ENCODE results near the gene PTPRE.

The PTPRE gene

GRCh38 chr10:128027306-128027705 lies 120.4 kb downstream of the PTPRE start:
- no peaks in the 10 kb centered on the region for H3K36me3 ChIP-seq (ENCODE audit: control insufficient read depth in 2 of 2, insufficient read depth in 2 of 2, low read length in 2 of 2)
- no peak overlapping the region for H3K4me3 ChIP-seq (ENCODE audit: low read length in 2 of 2)
- no peak overlapping the region for H3K9ac ChIP-seq (ENCODE audit: low read depth in 1 of 2, low read length in 2 of 2)
- no peaks in the 10 kb centered on the region for H3K9me3 ChIP-seq (ENCODE audit: control insufficient read depth in 2 of 2, low read length in 2 of 2)
- H3K27me3 ChIP-seq (ENCODE audit: control insufficient read depth in 2 of 2, insufficient read depth in 2 of 2, low read length in 2 of 2): no peaks in the 10 kb centered on the region
- no peak overlapping the region for H3K27ac ChIP-seq (ENCODE audit: low read depth in 2 of 2, low read length in 2 of 2)
- no peaks in the 10 kb centered on the region for H3K4me1 ChIP-seq (ENCODE audit: control insufficient read depth in 2 of 2, insufficient read depth in 2 of 2, low read length in 2 of 2)

- H3K9ac ChIP-seq (ENCODE audit: low read depth in 1 of 2, low read length in 2 of 2): no peak overlapping the region
- no peak overlapping the region for H3K4me3 ChIP-seq (ENCODE audit: low read length in 2 of 2)
- H3K36me3 ChIP-seq (ENCODE audit: control insufficient read depth in 2 of 2, insufficient read depth in 2 of 2, low read length in 2 of 2): no peaks in the 10 kb centered on the region
- H3K9me3 ChIP-seq (ENCODE audit: control insufficient read depth in 2 of 2, low read length in 2 of 2): no peaks in the 10 kb centered on the region
- no peak overlapping the region for H3K27ac ChIP-seq (ENCODE audit: low read depth in 2 of 2, low read length in 2 of 2)
- H3K27me3 ChIP-seq (ENCODE audit: control insufficient read depth in 2 of 2, insufficient read depth in 2 of 2, low read length in 2 of 2): no peaks in the 10 kb centered on the region
- H3K4me1 ChIP-seq (ENCODE audit: control insufficient read depth in 2 of 2, insufficient read depth in 2 of 2, low read length in 2 of 2): no peaks in the 10 kb centered on the region
These were observed 121.1 kb downstream of the PTPRE start for GRCh38 chr10:128027822-128028507.

DNA sequence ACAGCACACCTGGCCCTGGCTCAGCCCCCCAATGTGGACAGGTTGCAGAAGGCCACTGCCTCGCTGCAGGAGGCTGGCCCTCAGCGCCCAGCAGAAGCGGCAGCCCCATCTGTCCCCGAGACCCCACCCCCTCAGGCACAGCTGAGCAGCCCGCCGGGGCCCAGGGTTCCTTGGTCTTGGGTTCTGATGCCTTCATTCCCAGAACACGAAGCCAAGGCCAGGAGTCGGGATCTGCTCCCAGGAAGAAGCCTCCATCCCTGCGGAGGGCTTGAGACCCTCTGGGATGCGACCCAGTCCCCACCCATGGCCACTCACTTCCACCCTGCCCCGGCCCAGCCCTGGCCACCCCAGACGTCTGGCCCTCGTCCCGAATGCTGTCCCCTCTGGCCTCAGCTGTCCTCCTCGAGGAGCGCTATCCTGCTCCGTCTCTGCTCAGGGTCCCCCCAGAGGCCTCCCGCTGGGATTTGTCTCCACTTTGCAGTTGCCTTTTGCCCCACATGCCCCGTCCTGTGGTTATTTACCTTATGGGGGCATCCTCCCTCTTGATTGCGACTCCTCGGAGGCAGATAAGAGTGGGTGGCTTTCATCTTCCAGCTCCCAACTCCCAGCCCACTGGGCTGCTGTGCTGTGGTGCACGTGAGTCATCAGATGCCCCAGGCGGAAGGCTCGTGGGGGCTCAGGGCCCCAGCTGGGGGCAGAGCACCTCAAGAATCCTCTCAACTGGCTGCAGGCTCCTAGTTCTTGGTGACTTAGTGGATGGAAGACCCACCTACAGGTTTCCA lies 121.8 kb downstream of the PTPRE start:
- H3K4me1 ChIP-seq (ENCODE audit: control insufficient read depth in 2 of 2, insufficient read depth in 2 of 2, low read length in 2 of 2): no peaks in the 10 kb centered on the region
- H3K4me3 ChIP-seq (ENCODE audit: low read length in 2 of 2): no peak overlapping the region
- H3K9me3 ChIP-seq (ENCODE audit: control insufficient read depth in 2 of 2, low read length in 2 of 2): no peaks in the 10 kb centered on the region
- no peak overlapping the region for H3K9ac ChIP-seq (ENCODE audit: low read depth in 1 of 2, low read length in 2 of 2)
- H3K27me3 ChIP-seq (ENCODE audit: control insufficient read depth in 2 of 2, insufficient read depth in 2 of 2, low read length in 2 of 2): no peaks in the 10 kb centered on the region
- no peak overlapping the region for H3K27ac ChIP-seq (ENCODE audit: low read depth in 2 of 2, low read length in 2 of 2)
- H3K36me3 ChIP-seq (ENCODE audit: control insufficient read depth in 2 of 2, insufficient read depth in 2 of 2, low read length in 2 of 2): no peaks in the 10 kb centered on the region

DNA sequence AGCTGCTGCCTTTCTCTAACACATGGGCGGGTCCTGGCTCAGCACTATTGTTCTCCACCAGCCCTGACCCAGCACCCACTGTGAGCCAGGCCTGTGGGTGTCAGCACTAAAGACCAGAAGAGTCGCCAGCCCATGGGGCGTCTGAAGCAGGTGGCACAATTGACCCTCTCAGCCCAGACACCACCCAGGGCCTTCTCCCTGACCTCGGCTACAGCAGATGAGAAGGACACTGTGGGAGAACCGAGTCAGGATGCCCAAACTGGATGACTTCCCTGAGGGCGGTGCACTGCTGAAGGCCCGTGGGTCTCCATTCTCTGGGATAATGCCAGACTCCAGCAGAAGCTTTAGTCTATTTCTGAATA lies 122.4 kb downstream of the PTPRE start:
- H3K36me3 ChIP-seq (ENCODE audit: control insufficient read depth in 2 of 2, insufficient read depth in 2 of 2, low read length in 2 of 2): no peaks in the 10 kb centered on the region
- no peaks in the 10 kb centered on the region for H3K9me3 ChIP-seq (ENCODE audit: control insufficient read depth in 2 of 2, low read length in 2 of 2)
- no peak overlapping the region for H3K9ac ChIP-seq (ENCODE audit: low read depth in 1 of 2, low read length in 2 of 2)
- H3K27me3 ChIP-seq (ENCODE audit: control insufficient read depth in 2 of 2, insufficient read depth in 2 of 2, low read length in 2 of 2): no peaks in the 10 kb centered on the region
- H3K27ac ChIP-seq (ENCODE audit: low read depth in 2 of 2, low read length in 2 of 2): no peak overlapping the region
- no peak overlapping the region for H3K4me3 ChIP-seq (ENCODE audit: low read length in 2 of 2)
- H3K4me1 ChIP-seq (ENCODE audit: control insufficient read depth in 2 of 2, insufficient read depth in 2 of 2, low read length in 2 of 2): no peaks in the 10 kb centered on the region

DNA sequence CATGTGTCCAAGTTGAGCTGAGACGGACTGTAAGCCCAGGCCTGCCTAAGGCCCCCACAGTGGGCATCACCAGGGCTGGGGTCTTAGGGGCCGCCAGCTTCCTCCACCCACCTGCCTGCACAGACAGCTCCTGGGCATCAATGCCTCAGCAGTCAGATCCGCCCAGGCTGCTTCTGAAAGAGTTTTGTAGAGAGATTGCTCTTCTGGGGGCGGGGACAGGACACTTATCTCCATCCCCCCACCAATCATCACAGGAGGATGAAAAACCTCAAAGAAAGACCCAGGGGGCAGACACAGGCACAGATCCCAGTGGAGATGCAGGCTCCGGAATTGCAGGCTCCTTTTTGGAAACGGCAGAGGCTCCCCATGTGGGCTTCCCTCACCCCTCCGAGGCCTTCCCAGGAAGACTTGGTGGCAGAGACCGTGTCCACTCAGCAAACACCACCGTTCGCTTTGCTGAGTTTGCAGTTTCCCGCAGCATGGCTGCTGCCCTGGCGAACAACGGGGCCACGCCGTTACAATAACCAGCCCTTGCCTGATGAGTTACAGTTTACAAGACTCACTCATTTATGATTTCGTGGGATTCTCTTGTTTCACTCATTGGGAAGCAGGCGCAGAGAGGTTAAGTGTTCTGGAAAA lies 122.9 kb downstream of the PTPRE start:
- no peaks in the 10 kb centered on the region for H3K27me3 ChIP-seq (ENCODE audit: control insufficient read depth in 2 of 2, insufficient read depth in 2 of 2, low read length in 2 of 2)
- no peaks in the 10 kb centered on the region for H3K9me3 ChIP-seq (ENCODE audit: control insufficient read depth in 2 of 2, low read length in 2 of 2)
- H3K36me3 ChIP-seq (ENCODE audit: control insufficient read depth in 2 of 2, insufficient read depth in 2 of 2, low read length in 2 of 2): no peaks in the 10 kb centered on the region
- no peaks in the 10 kb centered on the region for H3K4me1 ChIP-seq (ENCODE audit: control insufficient read depth in 2 of 2, insufficient read depth in 2 of 2, low read length in 2 of 2)
- H3K4me3 ChIP-seq (ENCODE audit: low read length in 2 of 2): no peak overlapping the region
- no peak overlapping the region for H3K27ac ChIP-seq (ENCODE audit: low read depth in 2 of 2, low read length in 2 of 2)
- no peak overlapping the region for H3K9ac ChIP-seq (ENCODE audit: low read depth in 1 of 2, low read length in 2 of 2)

DNA sequence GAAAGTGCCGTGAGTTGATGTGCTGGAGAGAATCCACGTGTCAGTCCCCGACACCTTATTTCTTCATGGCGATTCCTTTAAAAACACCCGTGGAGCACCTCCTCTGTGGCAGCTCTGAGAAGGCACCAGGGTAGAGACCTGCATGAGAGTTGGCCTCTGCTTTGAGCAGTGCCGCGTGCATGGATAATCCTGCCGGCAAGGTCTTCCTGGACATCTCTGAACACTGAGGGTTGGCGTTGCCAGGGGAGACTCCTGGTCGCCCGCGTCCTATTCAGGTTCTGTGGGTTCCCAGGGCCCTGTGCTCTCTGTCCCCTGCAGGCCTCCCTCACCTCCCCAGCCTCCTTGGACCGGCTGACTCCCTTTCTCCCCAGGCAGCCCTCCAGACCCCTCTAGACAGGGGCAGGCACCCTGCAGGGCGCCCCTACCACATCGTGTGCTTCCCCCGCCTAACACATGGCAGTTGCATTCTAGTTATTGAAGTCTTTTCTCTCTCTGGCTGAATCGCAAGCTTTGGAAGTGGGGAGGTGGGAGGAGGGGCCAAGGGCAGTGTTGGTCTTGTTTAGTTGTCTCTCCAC lies 123.7 kb downstream of the PTPRE start:
- Histone ChIP-seq H3K27ac (ENCODE audit: low read depth in 2 of 2, low read length in 2 of 2) (no peak overlapping the region), H3K36me3 (ENCODE audit: control insufficient read depth in 2 of 2, insufficient read depth in 2 of 2, low read length in 2 of 2) (no peaks in the 10 kb centered on the region), H3K9ac (ENCODE audit: low read depth in 1 of 2, low read length in 2 of 2) (no peak overlapping the region), H3K4me3 (ENCODE audit: low read length in 2 of 2) (no peak overlapping the region), H3K9me3 (ENCODE audit: control insufficient read depth in 2 of 2, low read length in 2 of 2) (no peaks in the 10 kb centered on the region), H3K27me3 (ENCODE audit: control insufficient read depth in 2 of 2, insufficient read depth in 2 of 2, low read length in 2 of 2) (no peaks in the 10 kb centered on the region), H3K4me1 (ENCODE audit: control insufficient read depth in 2 of 2, insufficient read depth in 2 of 2, low read length in 2 of 2) (no peaks in the 10 kb centered on the region)

DNA sequence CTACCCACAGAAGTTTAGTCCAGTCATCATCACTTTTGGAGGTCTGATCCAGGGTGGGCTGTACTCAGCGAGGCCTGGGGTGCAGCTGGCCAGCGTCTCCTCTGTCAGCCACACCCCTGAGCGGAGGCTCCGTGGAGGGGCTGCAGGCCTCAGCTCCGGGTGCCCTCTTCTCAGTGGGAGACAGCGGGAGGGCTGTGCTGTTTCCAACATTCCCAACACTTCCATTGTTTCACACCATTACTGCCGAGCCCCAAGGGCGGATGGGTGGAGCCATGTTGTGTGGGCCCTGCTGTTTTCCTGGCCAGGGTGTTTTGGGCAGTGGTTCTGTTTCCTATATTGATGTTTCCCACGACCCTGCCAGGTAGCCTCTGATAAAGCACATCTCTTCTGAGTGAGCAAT lies 124.3 kb downstream of the PTPRE start:
- Histone ChIP-seq H3K27me3 (ENCODE audit: control insufficient read depth in 2 of 2, insufficient read depth in 2 of 2, low read length in 2 of 2) (no peaks in the 10 kb centered on the region), H3K4me3 (ENCODE audit: low read length in 2 of 2) (no peak overlapping the region), H3K9me3 (ENCODE audit: control insufficient read depth in 2 of 2, low read length in 2 of 2) (no peaks in the 10 kb centered on the region), H3K9ac (ENCODE audit: low read depth in 1 of 2, low read length in 2 of 2) (no peak overlapping the region), H3K27ac (ENCODE audit: low read depth in 2 of 2, low read length in 2 of 2) (no peak overlapping the region), H3K36me3 (ENCODE audit: control insufficient read depth in 2 of 2, insufficient read depth in 2 of 2, low read length in 2 of 2) (no peaks in the 10 kb centered on the region), H3K4me1 (ENCODE audit: control insufficient read depth in 2 of 2, insufficient read depth in 2 of 2, low read length in 2 of 2) (no peaks in the 10 kb centered on the region)

GRCh38 chr10:128032466-128032865 lies 125.6 kb downstream of the PTPRE start:
- H3K27ac ChIP-seq (ENCODE audit: low read depth in 2 of 2, low read length in 2 of 2): no peak overlapping the region
- H3K9ac ChIP-seq (ENCODE audit: low read depth in 1 of 2, low read length in 2 of 2): no peak overlapping the region
- peaks cover 0 to 5% of the 10 kb centered on the region in 2 donors for H3K4me1 ChIP-seq (ENCODE audit: control insufficient read depth in 2 of 2, insufficient read depth in 2 of 2, low read length in 2 of 2)
- no peaks in the 10 kb centered on the region for H3K27me3 ChIP-seq (ENCODE audit: control insufficient read depth in 2 of 2, insufficient read depth in 2 of 2, low read length in 2 of 2)
- H3K9me3 ChIP-seq (ENCODE audit: control insufficient read depth in 2 of 2, low read length in 2 of 2): no peaks in the 10 kb centered on the region
- H3K4me3 ChIP-seq (ENCODE audit: low read length in 2 of 2): no peak overlapping the region
- no peaks in the 10 kb centered on the region for H3K36me3 ChIP-seq (ENCODE audit: control insufficient read depth in 2 of 2, insufficient read depth in 2 of 2, low read length in 2 of 2)

DNA sequence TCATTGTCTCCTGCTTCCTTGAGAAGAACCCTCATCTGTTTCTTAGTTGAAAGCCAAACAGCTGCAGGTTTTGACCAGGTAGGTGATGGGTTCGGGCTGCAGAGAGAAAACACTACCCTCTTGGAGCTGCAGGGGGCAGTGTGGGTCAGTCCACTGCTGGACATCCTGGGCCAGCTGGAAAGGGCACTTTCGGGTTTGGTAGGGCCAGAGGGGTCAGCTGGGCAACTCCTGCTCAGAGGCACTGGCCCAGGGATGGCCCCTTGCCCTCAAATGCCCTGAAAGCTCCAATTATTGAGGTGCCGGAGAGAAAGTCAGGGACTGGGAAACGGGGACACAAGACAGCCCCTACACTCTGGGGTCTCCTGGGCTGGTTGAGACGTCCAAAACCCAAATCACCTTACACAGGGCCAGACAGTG lies 128.7 kb downstream of the PTPRE start:
- peaks cover 0 to 5% of the 10 kb centered on the region in 2 donors for H3K4me1 ChIP-seq (ENCODE audit: control insufficient read depth in 2 of 2, insufficient read depth in 2 of 2, low read length in 2 of 2)
- H3K4me3 ChIP-seq (ENCODE audit: low read length in 2 of 2): no peak overlapping the region
- H3K36me3 ChIP-seq (ENCODE audit: control insufficient read depth in 2 of 2, insufficient read depth in 2 of 2, low read length in 2 of 2): no peaks in the 10 kb centered on the region
- H3K9me3 ChIP-seq (ENCODE audit: control insufficient read depth in 2 of 2, low read length in 2 of 2): no peaks in the 10 kb centered on the region
- H3K27me3 ChIP-seq (ENCODE audit: control insufficient read depth in 2 of 2, insufficient read depth in 2 of 2, low read length in 2 of 2): no peaks in the 10 kb centered on the region
- H3K9ac ChIP-seq (ENCODE audit: low read depth in 1 of 2, low read length in 2 of 2): no peak overlapping the region
- H3K27ac ChIP-seq (ENCODE audit: low read depth in 2 of 2, low read length in 2 of 2): no peak overlapping the region

- no peaks in the 10 kb centered on the region for H3K9me3 ChIP-seq (ENCODE audit: control insufficient read depth in 2 of 2, low read length in 2 of 2)
- no peak overlapping the region for H3K27ac ChIP-seq (ENCODE audit: low read depth in 2 of 2, low read length in 2 of 2)
- no peaks in the 10 kb centered on the region for H3K27me3 ChIP-seq (ENCODE audit: control insufficient read depth in 2 of 2, insufficient read depth in 2 of 2, low read length in 2 of 2)
- H3K9ac ChIP-seq (ENCODE audit: low read depth in 1 of 2, low read length in 2 of 2): no peak overlapping the region
- H3K36me3 ChIP-seq (ENCODE audit: control insufficient read depth in 2 of 2, insufficient read depth in 2 of 2, low read length in 2 of 2): no peaks in the 10 kb centered on the region
- peaks cover 0 to 5% of the 10 kb centered on the region in 2 donors for H3K4me1 ChIP-seq (ENCODE audit: control insufficient read depth in 2 of 2, insufficient read depth in 2 of 2, low read length in 2 of 2)
- no peak overlapping the region for H3K4me3 ChIP-seq (ENCODE audit: low read length in 2 of 2)
These were observed 129.2 kb downstream of the PTPRE start for GRCh38 chr10:128036011-128036615.
